GM10847 (cell line): ENCODE data around the gene SNX33.

Source experiments
- POLR2A ChIP-seq: IDR thresholded peaks from 2 replicates; pipeline ENCODE4 v1.6.1; 2011; ENCODE audit not compliant: insufficient read length; ENCODE audit errors: extremely low read depth

The SNX33 gene

DNA sequence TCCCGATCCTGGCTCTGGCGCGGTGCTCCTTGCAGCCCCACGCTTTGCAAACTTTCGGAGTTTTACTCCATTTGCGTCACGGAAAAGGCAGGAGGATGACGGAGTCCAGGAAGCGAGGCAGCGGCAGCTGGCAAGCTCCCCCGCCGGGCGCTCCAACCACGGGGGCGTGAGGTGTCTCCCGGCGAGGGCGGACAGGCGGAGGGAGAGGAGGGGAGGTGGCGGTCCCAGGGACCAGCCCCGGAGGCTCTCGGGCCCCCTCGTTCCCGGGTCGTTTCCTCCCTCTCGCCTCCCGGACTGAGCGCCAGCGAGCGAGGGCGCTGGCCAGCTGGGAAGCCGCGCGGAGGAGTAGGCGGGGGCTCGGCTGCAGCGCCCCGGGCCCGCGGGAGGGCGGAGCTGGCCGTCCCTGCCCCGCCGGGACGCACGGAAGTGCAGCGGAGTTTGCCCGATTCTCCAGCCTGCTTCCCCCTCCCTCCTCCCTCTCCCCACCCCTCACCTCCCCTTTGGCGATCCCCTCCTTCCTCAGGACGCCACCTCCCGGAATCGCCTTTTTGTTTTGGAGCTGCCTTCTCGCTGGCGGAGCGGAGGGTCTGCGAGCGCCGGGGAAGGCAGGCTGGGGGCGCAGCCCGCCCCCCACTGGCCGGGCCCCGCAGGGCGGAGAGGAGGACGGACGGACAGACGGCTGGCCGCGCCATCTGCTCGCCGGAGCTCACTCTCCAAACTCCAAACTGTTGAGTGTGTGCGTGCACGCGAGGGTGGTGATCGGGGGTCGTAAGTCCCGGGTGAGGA, at the start of gene SNX33:
SNX33 (plus strand) TSS at position 543 of the 786 bp plus-strand sequence. CDS start 1,191 bp downstream, outside the sequence.
- no peak for TF ChIP-seq POLR2A

DNA sequence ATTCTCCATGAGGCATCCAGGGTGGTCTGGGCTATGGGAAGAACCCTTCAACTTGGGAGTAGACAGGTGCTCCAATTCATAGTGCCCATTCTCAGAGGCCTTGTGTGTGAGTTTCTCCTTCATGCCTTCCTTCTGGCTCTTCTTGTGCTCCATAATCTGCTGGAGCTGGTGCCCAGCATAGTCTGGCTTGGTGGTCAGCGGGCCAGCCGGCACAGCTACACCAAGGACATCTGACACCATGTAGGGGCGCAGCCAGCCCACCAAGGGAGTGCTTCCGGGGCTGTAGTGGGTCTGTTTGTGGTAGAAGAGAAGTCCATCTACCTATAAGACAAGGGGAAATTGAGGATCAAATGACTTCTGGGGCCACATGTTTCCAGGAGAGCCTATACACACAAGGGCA, 49.4 kb upstream of the SNX33 start:
- TF ChIP-seq POLR2A, result no peak

DNA sequence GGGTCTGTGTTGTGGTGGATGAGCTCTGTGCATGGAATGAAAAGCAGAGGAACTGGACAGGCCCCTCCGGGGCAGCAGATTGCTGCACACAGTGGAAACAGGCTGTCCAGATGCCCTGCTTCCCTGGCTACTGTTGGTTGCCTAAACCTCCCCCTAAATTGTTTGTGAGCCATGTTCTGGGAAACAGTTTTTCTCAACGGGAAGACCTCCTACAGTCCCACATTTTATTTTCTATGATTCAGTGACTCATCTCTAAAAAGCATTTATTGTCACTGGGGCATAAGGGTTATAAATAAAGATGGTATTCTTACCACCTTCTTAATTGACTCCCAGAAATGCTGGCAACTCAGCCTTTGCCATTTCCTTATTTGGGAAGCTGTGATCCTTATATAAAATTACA, 48.3 kb upstream of the SNX33 start:
- TF ChIP-seq POLR2A, result no peak

DNA sequence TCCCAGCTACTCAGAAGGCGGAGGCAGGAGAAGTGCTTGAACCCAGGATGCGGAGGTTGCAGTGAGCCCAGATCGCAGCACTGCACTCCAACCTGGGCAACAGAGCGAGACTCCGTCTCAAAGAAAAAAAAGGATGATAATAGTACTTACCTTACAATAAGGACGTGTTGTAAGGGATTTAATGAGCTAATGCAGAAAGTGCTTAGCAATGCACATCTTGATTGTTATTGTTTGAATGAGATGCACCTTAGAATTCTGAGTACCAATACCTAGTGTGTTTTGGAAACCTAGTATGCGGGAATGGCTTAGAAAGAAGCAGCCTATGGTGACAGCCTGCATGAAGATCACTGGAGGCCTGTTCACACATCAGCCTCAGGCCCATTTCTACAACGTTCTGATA, 41.7 kb upstream of the SNX33 start:
- no peak for TF ChIP-seq POLR2A

DNA sequence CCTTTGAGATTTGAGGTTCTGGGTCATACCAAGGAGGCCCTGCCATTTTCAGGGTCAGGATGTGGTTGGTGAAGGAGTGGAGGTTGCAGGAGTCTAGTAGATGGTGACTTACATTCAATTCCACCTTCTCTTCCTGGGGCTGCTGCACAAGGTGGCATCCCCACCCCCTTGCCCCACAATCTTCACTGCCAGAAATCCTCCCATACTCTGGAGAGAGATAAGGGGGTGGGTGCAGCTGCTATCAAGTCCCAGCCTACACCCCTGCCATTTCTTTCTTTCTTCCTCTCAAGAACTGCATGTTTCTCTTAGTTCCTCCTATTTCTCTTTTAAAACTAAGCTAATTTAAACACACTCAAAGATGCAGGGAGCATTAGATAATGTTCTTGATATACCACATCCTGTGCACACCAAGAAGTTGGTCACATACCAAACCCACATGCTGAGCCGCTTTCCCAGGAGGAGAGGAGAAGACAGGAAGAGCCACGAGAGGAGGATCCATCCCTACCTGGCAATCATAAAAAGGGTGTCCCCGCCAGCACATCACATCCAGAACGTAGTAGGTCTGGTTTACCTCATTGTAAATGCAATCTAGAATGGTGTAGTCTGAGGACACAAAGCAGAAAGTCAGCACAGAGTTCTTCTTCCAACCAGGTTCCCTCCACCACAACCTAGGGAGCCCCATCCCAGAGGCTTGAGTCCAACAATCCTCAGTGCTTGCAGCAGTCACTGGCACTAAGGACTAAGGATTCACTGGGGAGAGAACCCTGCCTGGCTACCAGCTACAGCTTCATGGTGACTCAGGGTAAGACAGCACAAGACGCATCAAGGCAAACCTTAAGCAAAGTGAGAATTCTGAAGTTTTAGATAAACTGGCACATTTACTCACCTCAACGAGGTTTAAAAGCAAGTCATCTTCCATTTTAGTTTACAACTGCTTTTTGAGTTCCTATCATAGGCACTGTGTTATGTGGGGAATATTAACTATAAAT, 40.7 kb upstream of the SNX33 start:
- TF ChIP-seq POLR2A, result no peak

- TF ChIP-seq POLR2A, result no peak
These were observed 30.9 kb upstream of the SNX33 start for GRCh38 chr15:75616766-75617165.

- TF ChIP-seq POLR2A, result no peak
These were observed 27.5 kb upstream of the SNX33 start for GRCh38 chr15:75620058-75620820.

- TF ChIP-seq POLR2A, result no peak
These were observed 26.8 kb upstream of the SNX33 start for GRCh38 chr15:75620841-75621391.

DNA sequence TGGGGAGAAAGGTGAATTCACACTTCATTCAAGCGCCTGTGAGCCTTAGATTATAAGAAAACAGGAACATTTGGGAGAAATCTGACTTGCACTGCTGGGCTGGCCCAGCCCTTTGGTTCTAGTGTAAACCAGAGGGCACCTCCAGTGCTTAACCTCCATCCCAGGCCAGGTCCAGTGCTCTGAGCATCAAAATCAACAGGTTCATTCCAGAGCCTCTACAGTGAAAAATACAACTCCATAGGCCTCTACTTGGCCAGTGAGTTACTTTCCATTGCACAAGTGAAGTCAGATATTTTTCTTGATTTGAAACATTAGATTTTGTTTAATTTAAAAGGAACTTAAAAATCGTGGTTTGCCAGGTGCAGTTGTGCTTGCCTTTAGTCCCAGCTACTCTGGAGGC, 25.2 kb upstream of the SNX33 start:
- TF ChIP-seq POLR2A, result no peak

DNA sequence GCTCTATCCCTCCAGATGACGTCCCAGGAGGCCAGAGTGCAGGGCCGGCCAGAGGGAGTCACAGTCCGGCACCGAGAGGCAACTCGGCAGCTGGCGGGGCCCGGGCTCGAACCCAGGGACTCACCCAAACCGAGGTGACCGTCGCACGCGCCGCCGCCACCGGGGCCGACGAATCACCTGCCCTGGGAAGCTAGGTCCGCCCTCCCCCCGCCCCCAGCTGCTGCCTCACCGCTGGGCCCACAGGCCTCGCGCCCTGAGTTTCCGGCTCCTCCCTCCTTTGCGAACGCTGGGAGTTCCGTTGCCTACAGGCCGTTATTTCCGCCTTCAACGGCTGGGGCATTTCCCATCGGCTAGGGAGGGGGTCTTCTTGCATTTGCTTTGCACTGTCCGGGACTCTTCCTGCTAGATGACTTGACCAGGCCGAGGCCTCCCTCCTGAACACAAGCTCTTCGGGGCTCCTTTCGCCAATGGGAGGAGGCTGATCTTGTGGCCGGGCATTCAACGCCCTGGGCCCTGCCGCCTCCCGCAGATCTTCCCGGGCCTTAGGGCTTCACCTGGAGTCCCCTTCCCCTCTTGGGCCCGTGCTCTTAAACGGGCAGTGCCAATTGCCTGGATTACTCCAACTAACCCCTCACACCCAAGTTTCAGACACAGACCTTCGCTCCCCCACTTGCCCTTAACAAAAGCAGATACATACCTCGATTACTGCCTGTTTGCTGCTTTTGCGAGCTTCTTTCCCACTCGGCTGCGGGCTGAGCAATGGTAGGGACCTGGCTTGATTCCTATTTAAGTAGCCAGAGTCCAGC, 22.0 kb upstream of the SNX33 start, which contains the start of gene SNUPN:
SNUPN (minus strand) TSS at position 184 of the 806 bp plus-strand sequence. CDS start 4,674 bp downstream, outside the sequence.
- peak; percentile 77 for TF ChIP-seq POLR2A

- no peak for TF ChIP-seq POLR2A
These were observed 15.8 kb upstream of the SNX33 start for GRCh38 chr15:75631935-75632334.

- TF ChIP-seq POLR2A, result no peak
These were observed 11.7 kb upstream of the SNX33 start for GRCh38 chr15:75636026-75636425.

GRCh38 chr15:75637245-75638009, 10.3 kb upstream of the SNX33 start:
- TF ChIP-seq POLR2A, result no peak
